Endothelial cell of umbilical vein (primary cell): ENCODE data around the gene OCA2. TPM values are rescaled to one million over a fixed set of nuclear protein-coding genes. Genes with fewer than 3 reads are reported as not detected.

Source experiments
- BruUV-seq: library from RNA; stranded (reverse); fragments of 400-500 nt; replicated peaks from 2 replicates; lab custom pipeline; 2021; lab: Mats Ljungman, UMichigan
- CTCF ChIA-PET: fragments of 300-600, 350-600 bp; sonication (Branson Sonifier 250); formaldehyde crosslinking; loops from one replicate; lab custom pipeline; 2021; ENCODE audit warnings: antibody characterized with exemption, inconsistent platforms; lab: Charles Lee
- POLR2A ChIA-PET: fragments of 300-600, 350-600 bp; sonication (Branson Sonifier 250); formaldehyde crosslinking; loops from one replicate; lab custom pipeline; 2021; ENCODE audit warnings: antibody characterized with exemption, inconsistent platforms; lab: Charles Lee
- DNase-seq: peaks from one replicate; pipeline ENCODE4 v3.0.0-alpha.2; 2011; ENCODE audit warnings: low read depth, low spot score
- FAIRE-seq: peaks from 2 replicates; lab custom pipeline; 2011; peaks lifted over from hg19 to GRCh38; lab: Jason Lieb, UNC
- H2AFZ ChIP-seq: 2 replicates; pipeline ENCODE4 v1.6.0; 2012; ENCODE audit warnings: low read depth, low read length, control low read depth, inconsistent platforms
- H3K27ac ChIP-seq: 2 replicates; pipeline ENCODE4 v1.5.1; 2011; ENCODE audit warnings: low read depth, mild to moderate bottlenecking, control low read depth, low read length, moderate library complexity; ENCODE audit not compliant: insufficient read depth
- H3K27me3 ChIP-seq, 2 experiments: 2 replicates each; pipeline versions ENCODE4 v1.6.0 to v1.6.1; 2011; ENCODE audit warnings: low read length in 2 of 2, mixed read lengths in 1 of 2; ENCODE audit not compliant: control insufficient read depth in 2 of 2, insufficient read depth in 2 of 2
- H3K36me3 ChIP-seq, 2 experiments: 2 replicates in 1 of 2; 3 replicates in 1 of 2; pipeline ENCODE4 v1.5.1; 2011; ENCODE audit warnings: low read length in 2 of 2, mild to moderate bottlenecking in 1 of 2, moderate library complexity in 1 of 2; ENCODE audit not compliant: control insufficient read depth in 2 of 2, insufficient read depth in 2 of 2; ENCODE audit errors: extremely low read depth in 1 of 2
- H3K4me1 ChIP-seq: 3 replicates; pipeline ENCODE4 v1.5.1; 2011; ENCODE audit warnings: mild to moderate bottlenecking, low read length; ENCODE audit not compliant: control insufficient read depth, insufficient read depth; ENCODE audit errors: extremely low read depth
- H3K4me2 ChIP-seq: 2 replicates; pipeline ENCODE4 v1.6.1; 2011; ENCODE audit warnings: low read length, control low read depth, mixed read lengths; ENCODE audit not compliant: insufficient read depth
- H3K4me3 ChIP-seq, 3 experiments: fragments of 200-600 bp in 1 of 3; sonication (generic), shearing (Covaris generic) in 1 of 3; replicated peaks in 1 of 3; 2 replicates each; pipeline ENCODE4 v1.5.1; 2011 to 2016; ENCODE audit warnings: control low read depth in 3 of 3, low read length in 3 of 3, mild to moderate bottlenecking in 2 of 3, inconsistent platforms in 1 of 3, low read depth in 1 of 3, moderate library complexity in 1 of 3; ENCODE audit not compliant: insufficient read depth in 1 of 3
- H3K79me2 ChIP-seq: 2 replicates; pipeline ENCODE4 v1.6.0; 2012; ENCODE audit warnings: low read length, inconsistent platforms; ENCODE audit not compliant: control insufficient read depth, insufficient read depth
- H3K9ac ChIP-seq: replicated peaks from 2 replicates; pipeline ENCODE3; 2011; ENCODE audit warnings: low read length, control low read depth; ENCODE audit not compliant: insufficient read depth; ENCODE audit errors: extremely low read depth
- H3K9me1 ChIP-seq: replicated peaks from 3 replicates; pipeline ENCODE4 v1.6.0; 2011; ENCODE audit warnings: mild to moderate bottlenecking, low read length; ENCODE audit not compliant: control insufficient read depth, insufficient read depth; ENCODE audit errors: extremely low read depth
- H3K9me3 ChIP-seq: replicated peaks from 2 replicates; pipeline ENCODE4 v1.5.1; 2012; ENCODE audit warnings: low read length, inconsistent platforms; ENCODE audit not compliant: control insufficient read depth, insufficient read depth
- H4K20me1 ChIP-seq: replicated peaks from 2 replicates; pipeline ENCODE3; 2011; ENCODE audit warnings: mild to moderate bottlenecking, low read length; ENCODE audit not compliant: control insufficient read depth, insufficient read depth; ENCODE audit errors: extremely low read depth
- EZH2 ChIP-seq: IDR thresholded peaks from 2 replicates; pipeline ENCODE4 v1.6.1; 2012; ENCODE audit warnings: borderline replicate concordance, low read depth, mild to moderate bottlenecking, moderate library complexity, low read length, inconsistent platforms; ENCODE audit not compliant: severe bottlenecking
- FOS ChIP-seq: IDR thresholded peaks from 2 replicates; pipeline ENCODE4 v1.6.1; 2011; ENCODE audit warnings: mild to moderate bottlenecking, low read length, moderate library complexity, borderline replicate concordance; ENCODE audit not compliant: insufficient read depth
- GATA2 ChIP-seq: IDR thresholded peaks from 2 replicates; pipeline ENCODE4 v1.7.0; 2011; ENCODE audit warnings: low read depth, mild to moderate bottlenecking, moderate library complexity, mixed read lengths, low read length; ENCODE audit not compliant: insufficient read length, insufficient read depth
- JUN ChIP-seq: IDR thresholded peaks from 2 replicates; pipeline ENCODE4 v1.6.1; 2011; ENCODE audit warnings: borderline replicate concordance, low read depth; ENCODE audit not compliant: insufficient read length, insufficient read depth
- MYC ChIP-seq: IDR thresholded peaks from one replicate; pipeline ENCODE4 v1.6.1; 2011; ENCODE audit warnings: mild to moderate bottlenecking, low read depth, low read length
- POLR2A ChIP-seq: IDR thresholded peaks from 2 replicates; pipeline ENCODE4 v1.6.1; 2012; ENCODE audit warnings: low read depth, mild to moderate bottlenecking, control low read depth, low read length
- POLR2AphosphoS5 ChIP-seq: IDR thresholded peaks from 2 replicates; pipeline ENCODE4 v1.6.1; 2012; ENCODE audit warnings: low read depth, mild to moderate bottlenecking, control low read depth, low read length, moderate library complexity; ENCODE audit not compliant: insufficient read depth
- dilution Hi-C: fragments of 300-500 bp; cut with MboI; formaldehyde crosslinking; loops from one replicate; pipeline ENCODE4 v1.15.0; 2019; ENCODE audit warnings: low sequenced_read_pairs; ENCODE audit not compliant: extremely low pct_ligation_motif_present
- intact Hi-C: fragments of 100-400 bp; cut with micrococcal nuclease; formaldehyde crosslinking; loops from one replicate; pipeline ENCODE4 v1.10.0; 2022
- polyA plus RNA-seq, 4 experiments: library from polyadenylated mRNA; depleted of rRNA in 3 of 4; stranded (reverse) in 3 of 4; unstranded in 1 of 4; fragments of >200 nt; gene quantifications; 2 replicates each; pipeline versions ENCODE4 v1.2.1 to v1.2.3, GENCODE V29; 2011 to 2012; ENCODE audit warnings: missing spikeins in 1 of 4
- total RNA-seq: library from RNA; stranded (reverse); gene quantifications from 2 replicates; pipeline ENCODE4 v1.2.3, GENCODE V29; 2021
- TF ChIP-seq, protein P1 (sequence below), 2 donors: IDR thresholded peaks; 1 replicate in 1 of 2; 2 replicates in 1 of 2; pipeline ENCODE4 v1.5.1; 2011; ENCODE audit warnings: low read length in 2 of 2, mild to moderate bottlenecking in 2 of 2, moderate library complexity in 2 of 2, control low read depth in 1 of 2, inconsistent platforms in 1 of 2, low read depth in 1 of 2; ENCODE audit not compliant: insufficient read depth in 1 of 2; ENCODE audit errors: extremely low read depth in 1 of 2
- TF ChIP-seq, protein P2 (sequence below): IDR thresholded peaks from 2 replicates; pipeline ENCODE4 v1.6.1; 2011; ENCODE audit not compliant: insufficient read depth, insufficient read length

Gene OCA2
- total and polyA plus RNA-seq, 2 donors (not counting 3 experiments of a cell fraction or from before 2014, with no cell fraction given) = not detected

DNA sequence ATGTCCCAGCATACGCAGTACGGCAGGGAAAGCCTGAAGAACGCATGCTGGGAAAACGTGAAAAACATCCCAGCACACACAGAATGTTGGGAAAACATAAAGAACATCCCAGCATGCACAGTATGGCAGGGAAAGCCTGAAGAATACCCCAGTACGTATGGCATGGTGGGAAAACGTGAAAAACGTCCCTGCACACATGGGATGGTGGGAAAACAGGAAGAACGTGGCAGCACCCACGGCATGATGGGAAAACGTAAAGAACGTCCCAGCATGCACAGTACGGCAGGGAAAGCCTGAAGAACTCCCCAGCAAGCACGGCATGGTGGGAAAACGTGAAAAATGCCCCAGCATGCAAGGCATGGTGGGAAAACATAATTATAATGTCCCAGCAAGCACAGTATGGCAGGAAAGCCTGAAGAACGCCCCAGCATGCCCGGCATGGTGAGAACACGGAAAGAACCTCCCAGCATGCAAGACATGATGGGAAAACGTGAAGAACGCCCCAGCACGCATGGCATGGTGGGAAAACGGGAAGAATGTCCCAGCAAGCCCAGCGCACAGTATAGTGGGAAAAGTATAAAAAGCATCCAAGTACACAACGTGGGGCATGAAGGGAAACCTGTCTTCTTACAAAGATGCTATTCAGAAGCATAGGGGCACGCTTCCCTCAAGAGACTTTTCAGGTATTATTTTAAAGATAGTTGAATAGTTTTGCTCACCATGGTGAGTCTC, 128.3 kb downstream of the OCA2 start:
- H3K4me3 ChIP-seq = no peak overlapping the region
- H3K27ac ChIP-seq = no peak overlapping the region
- no peak overlapping the region for H3K4me2 ChIP-seq
- no peak overlapping the region for H3K9ac ChIP-seq
- peaks cover 6% of the 10 kb centered on the region for H3K9me3 ChIP-seq
- no peak overlapping the region for H2AFZ ChIP-seq
- no peaks in the 10 kb centered on the region for H3K27me3 ChIP-seq
- TF ChIP-seq, protein P1, sequence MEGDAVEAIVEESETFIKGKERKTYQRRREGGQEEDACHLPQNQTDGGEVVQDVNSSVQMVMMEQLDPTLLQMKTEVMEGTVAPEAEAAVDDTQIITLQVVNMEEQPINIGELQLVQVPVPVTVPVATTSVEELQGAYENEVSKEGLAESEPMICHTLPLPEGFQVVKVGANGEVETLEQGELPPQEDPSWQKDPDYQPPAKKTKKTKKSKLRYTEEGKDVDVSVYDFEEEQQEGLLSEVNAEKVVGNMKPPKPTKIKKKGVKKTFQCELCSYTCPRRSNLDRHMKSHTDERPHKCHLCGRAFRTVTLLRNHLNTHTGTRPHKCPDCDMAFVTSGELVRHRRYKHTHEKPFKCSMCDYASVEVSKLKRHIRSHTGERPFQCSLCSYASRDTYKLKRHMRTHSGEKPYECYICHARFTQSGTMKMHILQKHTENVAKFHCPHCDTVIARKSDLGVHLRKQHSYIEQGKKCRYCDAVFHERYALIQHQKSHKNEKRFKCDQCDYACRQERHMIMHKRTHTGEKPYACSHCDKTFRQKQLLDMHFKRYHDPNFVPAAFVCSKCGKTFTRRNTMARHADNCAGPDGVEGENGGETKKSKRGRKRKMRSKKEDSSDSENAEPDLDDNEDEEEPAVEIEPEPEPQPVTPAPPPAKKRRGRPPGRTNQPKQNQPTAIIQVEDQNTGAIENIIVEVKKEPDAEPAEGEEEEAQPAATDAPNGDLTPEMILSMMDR (IDR thresholded peaks at IDR 0.05; ENCODE audit: extremely low read depth in 1 of 2, insufficient read depth in 1 of 2, low read depth in 1 of 2, low read length in 2 of 2) = no peak
- TF ChIP-seq, protein P2, sequence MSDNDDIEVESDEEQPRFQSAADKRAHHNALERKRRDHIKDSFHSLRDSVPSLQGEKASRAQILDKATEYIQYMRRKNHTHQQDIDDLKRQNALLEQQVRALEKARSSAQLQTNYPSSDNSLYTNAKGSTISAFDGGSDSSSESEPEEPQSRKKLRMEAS = no peak
- TF ChIP-seq POLR2A (no peak), GATA2 (no peak), EZH2 (no peak), FOS (no peak), MYC (no peak), POLR2AphosphoS5 (no peak), JUN (no peak)
- no peaks in the 10 kb centered on the region for H3K4me1 ChIP-seq
- ChIA-PET POLR2A (no interaction called here), CTCF (no interaction called here)
- H4K20me1 ChIP-seq = no peaks in the 10 kb centered on the region
- no TSS peak for BruUV-seq
- H3K79me2 ChIP-seq = no peaks in the 10 kb centered on the region
- intact Hi-C loops (no loop called here), dilution Hi-C loops (no loop called here)
- no peak for FAIRE-seq
- H3K36me3 ChIP-seq = no peaks in the 10 kb centered on the region
- H3K9me1 ChIP-seq = no peaks in the 10 kb centered on the region
- no peak for DNase-seq
